Naive thymus-derived CD8-positive, alpha-beta T cell (primary cell): Measurements from ENCODE around the gene FBXO15. TPM values are rescaled to one million over a fixed set of nuclear protein-coding genes. Genes with fewer than 3 reads are reported as not detected.

Experiments used
- ATAC-seq, 2 donors: fragments of 150-1000 bp; cut with Tn5 transposase in 1 of 2; sonication (Bioruptor Pico), chemical (Tn5 transposase) in 1 of 2; 1 replicate in 1 of 2; 2 replicates in 1 of 2; pipeline ENCODE4 v1.10.0; 2021; ENCODE audit warnings: mild to moderate bottlenecking in 2 of 2, moderate library complexity in 2 of 2
- POLR2A ChIA-PET: fragments of 350-600 bp; sonication (Branson Sonifier 250); formaldehyde crosslinking; loops from one replicate; lab custom pipeline; 2021; ENCODE audit warnings: antibody characterized with exemption; lab: Charles Lee
- DNase-seq, 10 donors: peaks; one replicate each; pipeline versions ENCODE4 v3.0.0 to v3.0.0-alpha.2; 2020 to 2022
- H3K27ac Mint-ChIP-seq, 10 donors: one replicate each; pipeline ENCODE4 v1.8.0; 2020 to 2022; ENCODE audit warnings: mild to moderate bottlenecking in 10 of 10, mixed read lengths in 10 of 10, moderate library complexity in 4 of 10, inconsistent platforms in 1 of 10
- H3K27me3 Mint-ChIP-seq, 5 donors: one replicate each; pipeline ENCODE4 v1.8.0; 2021 to 2022; ENCODE audit warnings: mixed read lengths in 5 of 5
- H3K36me3 Mint-ChIP-seq, 3 donors: one replicate each; pipeline ENCODE4 v1.8.0; 2020 to 2022; ENCODE audit warnings: mixed read lengths in 3 of 3, mild to moderate bottlenecking in 2 of 3, inconsistent platforms in 1 of 3
- H3K4me1 Mint-ChIP-seq, 4 donors: one replicate each; pipeline ENCODE4 v1.8.0; 2021 to 2022; ENCODE audit warnings: mixed read lengths in 4 of 4
- H3K4me3 Mint-ChIP-seq, 10 donors: one replicate each; pipeline ENCODE4 v1.8.0; 2020 to 2022; ENCODE audit warnings: mild to moderate bottlenecking in 10 of 10, mixed read lengths in 10 of 10, moderate library complexity in 6 of 10, inconsistent platforms in 1 of 10
- H3K9me3 Mint-ChIP-seq, 9 donors: one replicate each; pipeline ENCODE4 v1.8.0; 2020 to 2022; ENCODE audit warnings: mixed read lengths in 9 of 9, mild to moderate bottlenecking in 3 of 9, inconsistent platforms in 1 of 9, moderate library complexity in 1 of 9
- polyA plus RNA-seq, 3 donors: library from polyadenylated mRNA; unstranded; fragments of 300-500 nt; fragmentation: Illumina TruSeq; gene quantifications; one replicate each; pipeline ENCODE4 v1.2.3, GENCODE V29; 2021
- total RNA-seq, 8 experiments: library from RNA in 2 of 8; stranded (reverse) in 2 of 8; gene quantifications; one replicate each; pipeline ENCODE4 v1.2.3 and lab custom pipeline; 2021 to 2026

The FBXO15 gene
- total and polyA plus RNA-seq, 5 experiments from 2014 or later = 1.3 to 4.5 (median 3.1) TPM

DNA sequence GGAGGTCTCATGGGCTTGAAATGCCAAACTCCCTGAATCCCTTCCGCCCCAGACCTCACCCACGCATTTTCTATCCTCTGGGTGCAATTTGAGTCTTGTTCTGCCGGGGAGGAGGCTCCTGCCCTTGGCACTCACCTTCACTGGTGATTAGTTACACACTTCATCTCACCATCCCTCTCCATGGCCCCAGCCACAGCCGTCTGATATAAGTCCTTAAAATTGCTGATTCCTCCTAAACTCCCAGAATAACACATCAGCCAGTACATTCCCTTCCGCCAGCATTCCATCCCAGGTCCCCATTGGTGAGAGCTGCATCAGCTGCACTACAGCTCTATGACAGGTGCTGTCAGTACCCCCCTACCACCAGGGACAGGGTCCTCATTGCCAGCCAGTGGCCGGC, 4.6 kb upstream of the FBXO15 start:
- H3K27ac Mint-ChIP-seq = peak overlapping the region in 3 of 10 donors; percentile 23 to 83 (median 55)
- POLR2A ChIA-PET = interaction anchor here (0.6 to 1.4 kb wide), 2 partner anchors 333 to 446 kb away, joined by 3 to 4 read pairs; no protein-coding TSS in a partner anchor
- H3K27me3 Mint-ChIP-seq = peaks cover 0 to 2% (median 0%) of the 10 kb centered on the region in 5 donors
- DNase-seq (no peak), ATAC-seq (no peak)
- peaks cover 0 to 3% (median 0%) of the 10 kb centered on the region in 9 donors for H3K9me3 Mint-ChIP-seq
- H3K4me1 Mint-ChIP-seq = peaks cover 17 to 56% (median 48%) of the 10 kb centered on the region in 4 donors
- H3K4me3 Mint-ChIP-seq = peak overlapping the region in 2 of 10 donors; percentile 11 to 47
- peaks cover 0 to 54% (median 5%) of the 10 kb centered on the region in 3 donors for H3K36me3 Mint-ChIP-seq

DNA sequence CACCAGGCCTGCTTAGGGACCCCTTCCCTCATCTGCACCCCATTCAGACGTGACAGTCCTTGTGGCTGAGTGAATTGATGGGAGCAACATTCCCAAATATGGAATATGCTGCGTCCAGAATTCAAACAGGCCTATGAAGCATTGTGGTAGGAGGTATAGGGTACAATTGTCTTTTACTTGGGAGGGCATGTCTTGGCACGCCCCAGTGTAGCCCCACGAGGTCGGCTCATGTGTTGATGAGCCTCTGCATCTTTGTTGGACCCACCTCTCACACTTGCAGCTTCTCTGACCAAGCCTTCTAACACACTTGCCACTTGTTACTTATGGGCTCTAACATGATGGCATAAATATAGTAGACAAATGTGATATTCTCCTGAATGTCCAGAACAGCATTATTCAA, 2.2 kb upstream of the FBXO15 start:
- Mint-ChIP-seq H3K4me3 (peak overlapping the region; percentile 6 to 100 (median 95)), H3K9me3 (peaks cover 0 to 3% (median 0%) of the 10 kb centered on the region in 9 donors), H3K27ac (peak overlapping the region in 1 of 10 donors; percentile 14), H3K27me3 (peaks cover 0 to 2% (median 0%) of the 10 kb centered on the region in 5 donors), H3K4me1 (peaks cover 21 to 66% (median 57%) of the 10 kb centered on the region in 4 donors), H3K36me3 (peaks cover 0 to 32% (median 1%) of the 10 kb centered on the region in 3 donors)
- POLR2A ChIA-PET = interaction anchor here (2.0 kb wide), 1 partner anchor 67 kb away, joined by 6 read pairs; no protein-coding TSS in a partner anchor
- DNase-seq (no peak), ATAC-seq (no peak)

DNA sequence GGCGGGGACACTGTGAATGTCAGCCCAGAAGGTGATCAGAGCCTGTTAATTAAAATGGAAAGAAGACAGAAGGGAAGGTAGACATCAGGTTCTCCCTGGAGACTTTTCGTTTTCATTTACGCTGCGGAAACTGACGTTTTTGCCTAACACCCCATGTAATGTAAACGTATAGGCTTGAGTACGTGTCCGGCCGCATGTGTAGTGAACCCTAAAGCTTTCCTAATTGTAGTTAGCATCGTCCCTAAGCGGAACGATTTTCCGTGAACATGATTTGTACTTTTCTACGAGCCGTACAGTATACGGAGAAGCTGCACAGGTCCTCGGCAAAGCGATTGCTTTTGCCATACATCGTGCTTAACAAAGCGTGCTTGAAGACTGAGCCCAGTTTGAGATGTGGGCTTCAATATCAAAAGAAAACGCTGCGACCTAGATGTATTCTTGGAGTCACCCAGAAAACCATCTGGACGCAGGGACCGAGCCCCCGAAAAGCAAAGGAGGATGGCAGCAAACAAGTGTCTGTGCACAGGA, 973 bp upstream of the FBXO15 start:
- ATAC-seq (no peak), DNase-seq (no peak)
- peak overlapping the region; percentile 91 to 100 (median 96) for H3K4me3 Mint-ChIP-seq
- H3K27me3 Mint-ChIP-seq = peaks cover 0 to 2% (median 0%) of the 10 kb centered on the region in 5 donors
- POLR2A ChIA-PET = interaction anchor here (0.8 to 2.7 kb wide), 2 partner anchors 66 to 143 kb away, joined by 3 to 12 read pairs; partner anchors contain the start of gene CYB5A
- H3K9me3 Mint-ChIP-seq = peaks cover 0 to 3% (median 0%) of the 10 kb centered on the region in 9 donors
- peaks cover 21 to 66% (median 56%) of the 10 kb centered on the region in 4 donors for H3K4me1 Mint-ChIP-seq
- H3K27ac Mint-ChIP-seq = peak overlapping the region; percentile 95 to 100 (median 99)
- H3K36me3 Mint-ChIP-seq = peaks cover 0 to 22% (median 1%) of the 10 kb centered on the region in 3 donors

DNA sequence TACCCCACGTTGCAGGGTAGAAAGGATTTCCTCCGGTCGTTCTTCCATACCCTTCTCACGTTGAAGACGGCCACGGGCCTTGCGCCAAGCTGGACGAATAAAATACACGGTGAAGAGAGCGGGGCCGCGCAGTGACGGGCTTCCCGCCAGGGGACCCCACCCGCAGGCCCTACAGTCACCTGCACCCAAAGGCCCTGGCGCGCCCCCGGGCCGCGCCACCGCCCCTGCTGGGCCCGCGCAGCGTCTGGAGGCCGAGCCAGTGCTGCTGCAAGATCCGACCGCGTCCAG, 199 bp downstream of the FBXO15 start:
- Mint-ChIP-seq H3K27me3 (peaks cover 0 to 2% (median 0%) of the 10 kb centered on the region in 5 donors), H3K9me3 (peaks cover 0 to 3% (median 0%) of the 10 kb centered on the region in 9 donors), H3K27ac (peak overlapping the region; percentile 95 to 100 (median 99)), H3K36me3 (peaks cover 0 to 12% (median 1%) of the 10 kb centered on the region in 3 donors), H3K4me3 (peak overlapping the region; percentile 91 to 100 (median 96)), H3K4me1 (peaks cover 17 to 55% (median 46%) of the 10 kb centered on the region in 4 donors)
- ATAC-seq (no peak), DNase-seq (no peak)
- POLR2A ChIA-PET = interaction anchor here (2.7 kb wide), 1 partner anchor 64 kb away, joined by 12 read pairs; no protein-coding TSS in a partner anchor

DNA sequence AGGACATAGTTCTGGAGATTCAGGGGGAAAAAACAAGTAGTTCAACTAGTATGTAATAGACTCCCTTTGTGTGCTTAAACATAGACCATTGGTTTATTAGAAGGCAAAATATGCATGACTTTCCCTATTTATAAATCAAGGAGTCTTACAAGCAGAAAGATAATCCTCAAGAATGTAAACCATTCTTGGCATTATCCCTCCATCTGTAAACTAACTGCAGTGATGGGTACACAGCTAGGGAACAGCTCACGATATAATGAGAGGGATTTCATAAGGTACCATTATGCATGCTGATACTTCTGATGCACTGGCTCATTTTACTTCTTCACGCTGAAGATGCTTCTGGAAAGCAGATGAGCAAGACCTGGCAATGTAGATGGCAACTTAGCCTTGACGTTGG, 878 bp downstream of the FBXO15 start:
- H3K4me1 Mint-ChIP-seq = peaks cover 13 to 49% (median 42%) of the 10 kb centered on the region in 4 donors
- H3K36me3 Mint-ChIP-seq = peaks cover 0 to 9% (median 1%) of the 10 kb centered on the region in 3 donors
- POLR2A ChIA-PET = interaction anchor here (2.7 kb wide), 1 partner anchor 64 kb away, joined by 12 read pairs; no protein-coding TSS in a partner anchor
- DNase-seq = no peak
- H3K27ac Mint-ChIP-seq = peak overlapping the region; percentile 89 to 100 (median 99)
- peaks cover 0 to 3% (median 0%) of the 10 kb centered on the region in 9 donors for H3K9me3 Mint-ChIP-seq
- peak overlapping the region; percentile 91 to 100 (median 96) for H3K4me3 Mint-ChIP-seq
- peaks cover 0 to 2% (median 0%) of the 10 kb centered on the region in 5 donors for H3K27me3 Mint-ChIP-seq
- ATAC-seq = no peak

DNA sequence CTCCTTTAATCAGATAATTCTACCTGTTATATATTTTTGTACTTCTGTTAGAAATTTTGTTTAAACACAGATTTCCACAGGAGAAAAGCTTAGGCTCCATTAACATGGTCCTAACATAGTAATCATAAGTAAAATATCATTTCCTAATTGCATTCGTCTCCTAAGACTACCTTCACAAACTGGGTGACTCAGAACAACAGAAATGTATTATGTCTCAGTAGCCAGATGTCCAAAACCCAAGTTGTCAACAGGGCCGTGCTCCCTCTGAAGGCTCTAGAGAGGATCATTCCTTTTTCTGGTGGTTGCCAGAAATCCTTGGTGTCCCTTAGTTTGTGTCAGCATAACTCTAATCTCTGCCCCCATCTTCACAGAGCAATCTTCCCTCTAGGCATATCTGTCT, 5.4 kb downstream of the FBXO15 start:
- no peak overlapping the region for H3K27ac Mint-ChIP-seq
- no peaks in the 10 kb centered on the region for H3K36me3 Mint-ChIP-seq
- H3K9me3 Mint-ChIP-seq = no peaks in the 10 kb centered on the region
- DNase-seq (no peak), ATAC-seq (no peak)
- peaks cover 4 to 9% (median 9%) of the 10 kb centered on the region in 4 donors for H3K4me1 Mint-ChIP-seq
- H3K27me3 Mint-ChIP-seq = peaks cover 0 to 15% (median 6%) of the 10 kb centered on the region in 5 donors
- H3K4me3 Mint-ChIP-seq = no peak overlapping the region
- POLR2A ChIA-PET = interaction anchor here (0.6 kb wide), 1 partner anchor 150 kb away, joined by 3 read pairs; the partner anchor contains the start of gene CYB5A

DNA sequence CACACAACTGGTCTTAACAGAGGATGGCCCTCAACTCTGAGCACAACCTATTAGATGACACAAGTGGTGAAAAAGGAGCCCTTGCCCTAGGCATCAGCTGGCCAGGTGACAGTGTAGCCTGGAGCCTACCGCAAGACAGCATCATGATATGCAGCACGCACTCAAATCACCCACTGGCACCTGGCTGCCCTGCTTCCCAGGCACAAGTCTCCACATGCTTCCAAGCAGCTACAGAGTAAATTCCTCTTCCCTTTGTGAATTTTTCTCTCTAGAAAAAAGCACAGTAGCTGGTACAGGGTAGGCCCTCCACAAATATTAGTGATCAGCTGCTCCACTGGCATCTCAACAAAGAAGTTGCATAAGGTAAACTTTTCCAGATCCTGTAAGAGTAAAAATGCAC, 6.0 kb downstream of the FBXO15 start:
- H3K27me3 Mint-ChIP-seq = peaks cover 0 to 15% (median 6%) of the 10 kb centered on the region in 5 donors
- POLR2A ChIA-PET = interaction anchor here (0.6 kb wide), 1 partner anchor 151 kb away, joined by 3 read pairs; the partner anchor contains the start of gene CYB5A
- H3K4me3 Mint-ChIP-seq = no peak overlapping the region
- DNase-seq (no peak), ATAC-seq (no peak)
- H3K9me3 Mint-ChIP-seq = no peaks in the 10 kb centered on the region
- peaks cover 2 to 4% (median 3%) of the 10 kb centered on the region in 4 donors for H3K4me1 Mint-ChIP-seq
- no peaks in the 10 kb centered on the region for H3K36me3 Mint-ChIP-seq
- no peak overlapping the region for H3K27ac Mint-ChIP-seq

DNA sequence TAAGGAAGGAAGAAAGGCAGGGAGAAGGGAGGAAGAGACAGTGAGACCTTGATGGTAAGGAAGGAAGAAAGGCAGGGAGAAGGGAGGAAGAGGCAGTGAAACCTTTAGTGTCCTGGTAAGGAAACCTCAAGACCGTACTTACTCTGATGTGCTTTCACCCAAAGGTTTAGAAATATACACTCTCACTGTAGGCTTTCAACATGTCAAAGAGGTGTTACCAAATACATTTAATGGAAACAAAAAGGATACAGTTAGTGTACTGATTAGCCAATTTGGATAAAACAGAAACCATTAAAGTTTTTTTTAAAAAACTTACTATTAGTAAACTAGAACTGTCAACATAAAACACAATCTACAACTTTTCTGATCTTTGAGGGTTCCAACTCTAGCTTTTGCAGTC, 7.1 kb downstream of the FBXO15 start:
- H3K27ac Mint-ChIP-seq = no peak overlapping the region
- H3K4me1 Mint-ChIP-seq = no peaks in the 10 kb centered on the region
- POLR2A ChIA-PET = no interaction called here
- no peaks in the 10 kb centered on the region for H3K9me3 Mint-ChIP-seq
- DNase-seq (no peak), ATAC-seq (no peak)
- H3K4me3 Mint-ChIP-seq = no peak overlapping the region
- H3K27me3 Mint-ChIP-seq = peaks cover 0 to 15% (median 6%) of the 10 kb centered on the region in 5 donors
- no peaks in the 10 kb centered on the region for H3K36me3 Mint-ChIP-seq

DNA sequence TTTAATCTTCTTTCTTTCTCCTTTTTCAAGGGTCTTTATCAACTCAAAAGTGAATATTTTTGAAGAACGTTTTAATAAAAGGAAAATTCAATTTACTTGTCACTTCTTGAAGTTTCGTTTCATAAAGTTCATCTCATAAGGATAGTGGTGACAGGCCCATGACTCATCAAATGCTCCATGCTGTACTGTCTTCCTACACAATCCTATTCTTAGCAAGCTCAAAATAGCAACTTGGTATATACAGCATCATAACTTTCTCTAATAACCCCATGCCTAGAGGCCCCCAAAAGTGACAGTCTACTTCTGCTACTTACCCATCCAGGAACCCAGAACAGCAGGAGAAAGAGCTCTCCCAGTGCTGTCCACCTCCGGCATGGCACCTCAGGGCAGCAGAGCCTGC, 7.7 kb downstream of the FBXO15 start:
- peaks cover 0 to 5% (median 3%) of the 10 kb centered on the region in 3 donors for H3K36me3 Mint-ChIP-seq
- H3K4me1 Mint-ChIP-seq = no peaks in the 10 kb centered on the region
- H3K27me3 Mint-ChIP-seq = peaks cover 0 to 15% (median 6%) of the 10 kb centered on the region in 5 donors
- no peak overlapping the region for H3K4me3 Mint-ChIP-seq
- no peaks in the 10 kb centered on the region for H3K9me3 Mint-ChIP-seq
- POLR2A ChIA-PET = no interaction called here
- no peak overlapping the region for H3K27ac Mint-ChIP-seq
- ATAC-seq = no peak
- no peak for DNase-seq

DNA sequence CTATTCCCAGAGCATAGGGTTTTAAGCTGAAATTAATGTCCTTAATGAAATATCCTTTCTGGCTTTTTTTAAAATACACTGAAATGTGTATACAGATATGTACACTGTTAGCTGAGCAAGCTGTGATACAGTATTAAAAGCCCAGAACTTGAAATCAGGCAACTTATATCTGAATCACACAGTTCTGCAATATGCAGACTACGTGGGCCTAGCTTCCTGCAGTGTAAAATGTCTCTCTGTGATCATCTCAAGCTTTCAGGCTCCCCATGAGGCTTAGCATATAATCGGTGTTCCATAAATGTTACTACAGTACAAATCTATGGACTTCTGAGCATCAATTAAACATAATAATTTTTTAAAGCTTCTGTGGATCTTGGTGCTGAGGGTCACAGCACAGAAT, 8.2 kb downstream of the FBXO15 start:
- Mint-ChIP-seq H3K4me1 (no peaks in the 10 kb centered on the region), H3K9me3 (no peaks in the 10 kb centered on the region), H3K27ac (no peak overlapping the region), H3K36me3 (peaks cover 0 to 6% (median 4%) of the 10 kb centered on the region in 3 donors), H3K4me3 (no peak overlapping the region), H3K27me3 (peaks cover 0 to 15% (median 6%) of the 10 kb centered on the region in 5 donors)
- ATAC-seq (no peak), DNase-seq (no peak)
- POLR2A ChIA-PET = no interaction called here

DNA sequence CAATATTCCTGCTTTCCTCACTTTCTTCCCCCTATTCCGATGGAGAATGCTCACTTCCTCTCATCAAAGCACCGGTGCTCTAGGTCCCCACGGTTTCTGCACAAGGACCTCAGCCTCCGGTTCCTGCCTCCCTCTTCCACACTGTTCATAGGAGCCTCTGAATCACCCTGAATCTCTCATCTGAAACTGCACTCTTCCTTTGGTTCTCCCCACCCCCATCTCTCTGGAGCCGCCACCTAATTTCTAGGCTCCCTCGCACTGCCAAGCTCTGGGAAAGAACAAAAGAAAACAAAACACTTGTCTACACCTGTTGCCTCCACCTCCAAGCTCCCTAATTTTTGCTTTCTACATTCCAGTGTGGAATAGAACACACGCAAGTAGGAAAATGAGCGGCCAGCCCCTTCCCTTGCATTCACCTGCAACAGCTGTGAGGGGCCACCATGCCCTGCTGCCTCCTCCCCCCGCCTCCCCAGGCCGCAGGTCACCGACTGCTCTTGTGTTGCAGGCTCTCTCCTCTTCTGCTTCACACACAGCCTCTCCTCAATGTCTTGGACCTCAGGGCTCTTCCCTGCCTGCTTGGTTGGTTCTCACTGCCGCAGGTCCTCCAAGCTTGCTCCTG, 9.6 kb downstream of the FBXO15 start:
- DNase-seq (no peak), ATAC-seq (no peak)
- no peaks in the 10 kb centered on the region for H3K9me3 Mint-ChIP-seq
- H3K4me1 Mint-ChIP-seq = no peaks in the 10 kb centered on the region
- H3K27me3 Mint-ChIP-seq = peaks cover 0 to 15% (median 6%) of the 10 kb centered on the region in 5 donors
- no peak overlapping the region for H3K27ac Mint-ChIP-seq
- peaks cover 0 to 6% (median 4%) of the 10 kb centered on the region in 3 donors for H3K36me3 Mint-ChIP-seq
- POLR2A ChIA-PET = interaction anchor here (1.3 kb wide), 1 partner anchor 56 kb away, joined by 3 read pairs; no protein-coding TSS in a partner anchor
- no peak overlapping the region for H3K4me3 Mint-ChIP-seq

DNA sequence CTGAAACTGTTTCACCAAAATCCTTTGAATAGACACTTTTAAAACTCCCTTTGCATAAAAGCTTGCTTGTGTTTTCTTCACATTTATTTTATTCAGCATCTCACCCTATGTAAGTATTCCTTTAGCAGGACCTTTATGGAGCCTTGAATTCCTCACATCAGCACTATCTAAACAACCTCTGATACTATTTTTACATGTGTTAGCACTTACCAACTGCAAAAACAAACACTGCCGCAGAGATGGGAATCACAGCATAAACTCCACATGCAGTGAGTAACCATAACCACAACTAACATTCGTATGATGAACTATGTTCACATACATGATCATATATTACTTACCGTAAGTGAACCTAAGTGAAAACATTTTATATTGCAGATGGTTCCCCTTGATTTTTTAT, 15.4 kb downstream of the FBXO15 start:
- no peak overlapping the region for H3K27ac Mint-ChIP-seq
- POLR2A ChIA-PET = no interaction called here
- no peak for ATAC-seq

More for the DNA sequence above, 15.4 kb downstream of the FBXO15 start:
- DNase-seq = no peak
- Mint-ChIP-seq H3K36me3 (peaks cover 0 to 6% (median 4%) of the 10 kb centered on the region in 3 donors), H3K27me3 (no peaks in the 10 kb centered on the region), H3K4me1 (no peaks in the 10 kb centered on the region), H3K4me3 (no peak overlapping the region), H3K9me3 (no peaks in the 10 kb centered on the region)
